Endothelial cell (in vitro differentiated cells): ENCODE results near the gene MT1H. TPM values are rescaled to one million over a fixed set of nuclear protein-coding genes. Genes with fewer than 3 reads are reported as not detected.

ENCODE experiments used
- DNase-seq: peaks from one replicate; pipeline ENCODE4 v3.0.0; 2021; ENCODE audit warnings: low spot score
- H3K27ac Mint-ChIP-seq: one replicate; pipeline ENCODE4 v1.8.0; 2021; ENCODE audit warnings: mixed read lengths, inconsistent platforms; ENCODE audit not compliant: unreplicated experiment
- H3K27me3 Mint-ChIP-seq: one replicate; pipeline ENCODE4 v1.8.0; 2021; ENCODE audit warnings: mild to moderate bottlenecking, moderate library complexity, mixed read lengths, inconsistent platforms; ENCODE audit not compliant: unreplicated experiment
- H3K36me3 Mint-ChIP-seq: one replicate; pipeline ENCODE4 v1.8.0; 2021; ENCODE audit warnings: mild to moderate bottlenecking, low read depth, mixed read lengths, inconsistent platforms; ENCODE audit not compliant: unreplicated experiment
- H3K4me1 Mint-ChIP-seq: one replicate; pipeline ENCODE4 v1.8.0; 2021; ENCODE audit warnings: mild to moderate bottlenecking, mixed read lengths, inconsistent platforms; ENCODE audit not compliant: unreplicated experiment
- H3K4me3 Mint-ChIP-seq: one replicate; pipeline ENCODE4 v1.8.0; 2021; ENCODE audit warnings: mild to moderate bottlenecking, mixed read lengths, inconsistent platforms; ENCODE audit not compliant: unreplicated experiment
- H3K9me3 Mint-ChIP-seq: one replicate; pipeline ENCODE4 v1.8.0; 2021; ENCODE audit warnings: mixed read lengths, inconsistent platforms; ENCODE audit not compliant: unreplicated experiment
- total RNA-seq: library from RNA; stranded (reverse); fragmentation: NEBNext Ultra II Directional; extraction: Animal tissue kit (Norgen Biotek cat#: 25700); gene quantifications from one replicate; pipeline ENCODE4 v1.2.1, GENCODE V29; 2021; ENCODE audit not compliant: unreplicated experiment
- TF ChIP-seq, protein P1 (sequence below): fragments of 200-600 bp; sonication (generic); IDR thresholded peaks from one replicate; pipeline ENCODE4 v1.5.0; 2021; ENCODE audit warnings: antibody characterized with exemption; ENCODE audit not compliant: unreplicated experiment

The MT1H gene
- total RNA-seq, 1 donor from 2014 or later = not detected

DNA sequence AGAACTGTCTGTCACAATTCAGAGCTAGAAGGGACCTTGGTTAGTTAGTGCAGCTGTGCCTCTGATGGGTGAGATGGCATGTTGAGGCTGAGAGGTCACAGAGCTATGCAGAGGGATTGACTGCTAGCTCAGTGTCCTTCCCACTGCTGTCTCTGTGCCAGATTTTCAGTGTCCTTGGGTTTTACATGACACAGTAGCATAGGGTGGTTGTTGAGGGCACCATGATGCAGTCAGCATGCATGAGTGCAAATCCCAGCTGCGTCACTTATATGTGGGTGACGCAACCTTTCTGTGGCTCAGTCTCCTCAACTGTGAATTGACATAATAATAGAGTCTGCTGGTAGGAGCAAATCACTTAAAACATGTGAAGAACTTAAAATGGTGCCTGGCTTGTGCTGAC lies 28.4 kb upstream of the MT1H start:
- H3K4me3 Mint-ChIP-seq = no peak overlapping the region
- H3K27me3 Mint-ChIP-seq = peaks cover 34% of the 10 kb centered on the region
- no peaks in the 10 kb centered on the region for H3K36me3 Mint-ChIP-seq
- H3K27ac Mint-ChIP-seq = no peak overlapping the region
- H3K4me1 Mint-ChIP-seq = peaks cover 3% of the 10 kb centered on the region
- no peak for DNase-seq
- no peaks in the 10 kb centered on the region for H3K9me3 Mint-ChIP-seq
- TF ChIP-seq, protein P1, sequence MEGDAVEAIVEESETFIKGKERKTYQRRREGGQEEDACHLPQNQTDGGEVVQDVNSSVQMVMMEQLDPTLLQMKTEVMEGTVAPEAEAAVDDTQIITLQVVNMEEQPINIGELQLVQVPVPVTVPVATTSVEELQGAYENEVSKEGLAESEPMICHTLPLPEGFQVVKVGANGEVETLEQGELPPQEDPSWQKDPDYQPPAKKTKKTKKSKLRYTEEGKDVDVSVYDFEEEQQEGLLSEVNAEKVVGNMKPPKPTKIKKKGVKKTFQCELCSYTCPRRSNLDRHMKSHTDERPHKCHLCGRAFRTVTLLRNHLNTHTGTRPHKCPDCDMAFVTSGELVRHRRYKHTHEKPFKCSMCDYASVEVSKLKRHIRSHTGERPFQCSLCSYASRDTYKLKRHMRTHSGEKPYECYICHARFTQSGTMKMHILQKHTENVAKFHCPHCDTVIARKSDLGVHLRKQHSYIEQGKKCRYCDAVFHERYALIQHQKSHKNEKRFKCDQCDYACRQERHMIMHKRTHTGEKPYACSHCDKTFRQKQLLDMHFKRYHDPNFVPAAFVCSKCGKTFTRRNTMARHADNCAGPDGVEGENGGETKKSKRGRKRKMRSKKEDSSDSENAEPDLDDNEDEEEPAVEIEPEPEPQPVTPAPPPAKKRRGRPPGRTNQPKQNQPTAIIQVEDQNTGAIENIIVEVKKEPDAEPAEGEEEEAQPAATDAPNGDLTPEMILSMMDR = no peak

DNA sequence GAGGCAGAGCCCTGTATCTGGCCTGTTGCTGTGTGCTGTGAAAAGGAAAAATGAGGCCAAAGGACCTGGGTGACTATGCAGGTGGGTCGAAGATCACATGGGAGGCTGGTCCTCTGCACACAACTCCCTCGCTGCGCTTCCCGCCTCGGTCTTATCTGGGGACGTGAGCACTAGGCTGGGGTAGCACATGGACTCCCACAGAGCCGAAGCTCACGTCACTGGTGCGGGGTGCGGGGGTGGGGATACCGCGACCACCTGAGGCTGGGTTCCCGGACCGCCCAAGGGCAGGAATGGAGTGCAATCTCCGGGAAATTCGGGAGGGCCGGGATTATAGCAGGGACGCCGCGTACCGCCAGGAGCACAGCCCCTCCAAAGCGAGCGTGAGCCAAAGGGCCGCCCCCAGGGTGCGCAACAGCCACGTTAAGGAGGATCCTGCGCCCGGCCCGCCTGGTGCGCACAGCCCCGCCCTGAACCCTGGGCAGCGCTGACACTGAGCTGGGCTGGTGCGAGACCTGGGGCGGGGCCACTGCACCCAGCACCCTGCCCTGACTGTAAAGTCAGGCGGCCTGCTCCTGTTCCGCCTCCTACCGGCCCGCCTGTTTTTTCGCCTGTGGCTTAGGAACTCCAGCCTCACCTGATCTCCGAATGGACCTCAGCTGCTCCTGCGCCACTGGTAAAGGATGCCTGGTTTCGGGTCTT lies 26.4 kb upstream of the MT1H start:
- Mint-ChIP-seq H3K4me3 (no peak overlapping the region), H3K36me3 (no peaks in the 10 kb centered on the region), H3K27ac (no peak overlapping the region), H3K9me3 (no peaks in the 10 kb centered on the region), H3K4me1 (no peaks in the 10 kb centered on the region), H3K27me3 (peaks cover 27% of the 10 kb centered on the region)
- no peak for DNase-seq
- TF ChIP-seq, protein P1 = no peak

DNA sequence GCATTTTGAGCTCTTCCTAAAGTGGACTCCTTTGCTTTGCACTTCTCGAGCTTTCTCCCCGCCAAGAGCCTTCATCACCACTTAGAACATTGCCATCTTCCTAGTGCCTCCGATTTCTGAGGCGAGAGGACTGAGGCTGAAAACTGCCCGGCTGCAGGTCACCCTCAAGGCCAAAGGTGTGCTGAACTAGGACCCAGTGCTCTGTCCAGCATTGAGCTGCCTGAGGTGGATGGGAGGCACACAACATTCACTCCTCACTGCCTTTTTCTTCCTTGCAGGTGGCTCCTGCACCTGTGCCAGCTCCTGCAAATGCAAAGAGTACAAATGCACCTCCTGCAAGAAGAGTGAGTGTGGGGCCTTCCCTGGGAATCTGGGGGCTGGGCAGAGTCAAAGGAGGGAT lies 25.8 kb upstream of the MT1H start:
- H3K27me3 Mint-ChIP-seq = peaks cover 27% of the 10 kb centered on the region
- H3K4me1 Mint-ChIP-seq = no peaks in the 10 kb centered on the region
- no peaks in the 10 kb centered on the region for H3K9me3 Mint-ChIP-seq
- H3K4me3 Mint-ChIP-seq = no peak overlapping the region
- H3K27ac Mint-ChIP-seq = no peak overlapping the region
- TF ChIP-seq, protein P1 = no peak
- no peak for DNase-seq
- H3K36me3 Mint-ChIP-seq = no peaks in the 10 kb centered on the region

DNA sequence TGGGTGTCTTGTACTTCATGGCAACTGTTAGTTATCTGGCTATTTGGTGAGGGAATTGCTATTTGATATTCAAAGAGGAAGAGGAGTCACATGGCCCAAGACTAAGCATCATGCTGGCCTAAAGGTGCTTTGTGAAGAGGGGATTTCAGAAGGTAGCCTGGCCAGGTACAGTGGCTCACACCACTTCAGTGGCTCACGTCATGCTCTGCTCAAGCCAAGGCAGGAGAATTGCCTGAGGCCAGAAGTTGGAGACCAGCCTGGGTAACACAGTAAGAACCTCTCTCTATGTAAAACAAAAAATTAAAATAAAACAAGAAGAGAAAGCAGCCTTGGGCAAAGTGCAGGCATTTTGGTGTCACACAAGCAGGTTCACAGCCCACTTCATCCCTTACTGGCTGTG lies 24.3 kb upstream of the MT1H start:
- no peaks in the 10 kb centered on the region for H3K4me1 Mint-ChIP-seq
- H3K36me3 Mint-ChIP-seq = no peaks in the 10 kb centered on the region
- no peak for DNase-seq
- no peak overlapping the region for H3K27ac Mint-ChIP-seq
- TF ChIP-seq, protein P1 = no peak
- H3K4me3 Mint-ChIP-seq = no peak overlapping the region
- peaks cover 21% of the 10 kb centered on the region for H3K27me3 Mint-ChIP-seq
- H3K9me3 Mint-ChIP-seq = no peaks in the 10 kb centered on the region

DNA sequence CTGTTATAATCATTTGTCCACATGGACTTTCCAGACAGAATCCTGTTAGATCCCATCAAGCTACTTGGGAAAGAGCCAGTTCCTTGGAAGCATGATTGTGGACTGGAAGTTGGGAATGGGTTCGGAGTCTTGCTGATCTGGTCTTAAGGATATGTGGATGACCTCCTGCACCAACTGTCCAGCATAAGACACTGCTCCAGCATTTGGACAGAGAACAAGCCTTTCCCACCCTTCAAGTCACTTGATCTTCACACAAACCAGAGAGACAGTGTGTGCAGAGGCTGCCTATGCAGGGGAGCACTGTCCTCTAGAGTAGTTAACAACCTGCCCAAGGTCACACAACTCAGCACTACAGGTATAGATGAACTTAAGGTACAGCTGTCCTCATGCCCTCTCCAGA lies 23.8 kb upstream of the MT1H start:
- TF ChIP-seq, protein P1 = no peak
- DNase-seq = no peak
- Mint-ChIP-seq H3K4me3 (no peak overlapping the region), H3K9me3 (no peaks in the 10 kb centered on the region), H3K4me1 (no peaks in the 10 kb centered on the region), H3K27ac (no peak overlapping the region), H3K36me3 (no peaks in the 10 kb centered on the region), H3K27me3 (peaks cover 21% of the 10 kb centered on the region)
